GM19438 (cell line): ENCODE results near the gene PADI3.
"Not testable (repeated sequence)": the region's sequence is repeated elsewhere in the genome, so short reads cannot be mapped to it uniquely, and the experiment has no call there.

Source experiments
- ATAC-seq: cut with Tn5 transposase; IDR thresholded peaks from one replicate; pipeline ENCODE4 v1.9.1; 2021; ENCODE audit warnings: low read depth; ENCODE audit not compliant: unreplicated experiment

Gene PADI3

DNA sequence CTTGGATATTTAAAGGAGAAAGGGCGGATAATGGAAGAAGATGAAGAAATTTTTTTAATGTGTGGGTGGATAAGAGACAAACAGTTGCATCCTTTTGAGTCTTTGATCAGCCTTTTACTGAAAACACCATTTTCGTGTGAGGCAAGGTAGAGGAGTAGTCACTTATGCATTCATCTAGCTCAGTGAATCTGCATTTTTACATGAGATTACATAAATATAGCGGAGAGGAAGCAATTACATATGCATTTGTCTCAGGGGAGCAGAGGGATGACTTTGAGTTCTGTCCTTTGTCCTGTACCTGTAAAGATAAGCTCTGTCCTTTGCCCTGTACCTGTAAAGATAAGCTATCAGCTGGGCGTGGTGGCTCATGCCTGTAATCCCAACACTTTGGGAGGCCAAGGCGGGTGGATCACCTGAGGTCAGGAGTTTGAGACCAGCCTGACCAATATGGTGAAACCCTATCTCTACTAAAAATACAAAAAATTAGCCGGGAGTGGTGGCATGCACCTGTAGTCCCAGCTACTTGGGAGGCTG, 73.0 kb downstream of the PADI3 start:
- not testable (repeated sequence) for ATAC-seq

DNA sequence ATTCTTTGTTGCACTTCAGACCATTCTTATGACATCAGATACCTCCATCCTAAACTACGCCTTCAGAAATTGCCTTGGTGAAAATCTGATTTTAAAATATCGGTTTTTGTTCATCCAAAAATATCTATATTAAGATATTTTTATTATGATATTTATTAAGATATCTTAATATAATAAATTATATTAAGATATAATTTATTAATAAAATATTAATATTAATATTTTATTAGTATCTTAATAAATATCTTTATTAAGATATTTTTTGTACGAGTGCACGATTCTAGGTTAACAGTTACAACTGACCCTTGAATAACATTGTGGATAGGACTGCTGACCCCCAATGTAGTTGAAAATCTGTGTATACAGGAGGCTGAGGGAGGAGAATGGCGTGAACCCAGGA, 80.0 kb downstream of the PADI3 start:
- ATAC-seq, result no peak

DNA sequence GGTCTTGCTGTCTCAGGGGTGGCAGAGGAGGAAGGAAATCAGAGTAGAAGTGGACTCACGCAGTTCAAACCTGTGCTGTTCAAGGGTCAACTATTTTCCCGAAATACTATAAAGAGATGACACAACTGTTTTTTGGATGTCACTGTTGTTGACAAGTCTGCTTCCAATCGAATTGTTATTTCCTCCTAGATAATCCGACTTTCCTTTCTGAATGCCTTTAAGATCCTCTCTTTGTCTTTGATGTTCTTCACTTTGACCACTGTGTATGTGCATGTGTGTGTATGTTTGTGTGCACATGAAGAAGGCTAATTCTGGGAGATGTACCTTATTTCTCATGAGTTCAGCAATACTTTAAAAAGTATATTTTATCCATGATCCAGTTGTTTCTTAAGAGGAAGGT, 80.7 kb downstream of the PADI3 start:
- no peak for ATAC-seq

- no peak for ATAC-seq
Observed at GRCh38 chr1:17330856-17331255, 82.0 kb downstream of the PADI3 start.

DNA sequence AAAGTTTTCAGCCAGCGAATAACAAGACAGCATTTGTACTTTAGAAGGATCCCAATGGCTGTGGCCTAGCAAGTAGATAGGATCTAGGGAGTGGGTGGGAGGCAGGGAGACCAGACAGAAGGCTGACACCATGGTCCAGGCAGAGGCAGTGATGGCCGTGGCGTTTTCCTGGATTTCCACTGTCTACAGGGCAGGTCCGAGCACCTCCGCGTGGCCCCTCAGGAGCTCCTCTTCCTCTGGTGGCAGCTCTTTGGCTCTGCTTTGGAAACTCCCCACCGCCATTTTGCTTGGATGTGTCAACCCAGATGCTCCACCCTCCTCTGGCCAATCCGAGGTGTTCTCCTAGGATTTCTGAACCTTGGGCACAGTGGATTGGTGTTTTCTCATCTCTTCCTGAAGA, 84.2 kb downstream of the PADI3 start:
- no peak for ATAC-seq
